Fibroblast of peridontal ligament (primary cell): Measurements from ENCODE around the gene SLC13A2.

ENCODE experiments used
- DNase-seq: peaks from one replicate; pipeline ENCODE4 v3.0.0-alpha.2; 2010; ENCODE audit errors: extremely low read depth

Gene SLC13A2

DNA sequence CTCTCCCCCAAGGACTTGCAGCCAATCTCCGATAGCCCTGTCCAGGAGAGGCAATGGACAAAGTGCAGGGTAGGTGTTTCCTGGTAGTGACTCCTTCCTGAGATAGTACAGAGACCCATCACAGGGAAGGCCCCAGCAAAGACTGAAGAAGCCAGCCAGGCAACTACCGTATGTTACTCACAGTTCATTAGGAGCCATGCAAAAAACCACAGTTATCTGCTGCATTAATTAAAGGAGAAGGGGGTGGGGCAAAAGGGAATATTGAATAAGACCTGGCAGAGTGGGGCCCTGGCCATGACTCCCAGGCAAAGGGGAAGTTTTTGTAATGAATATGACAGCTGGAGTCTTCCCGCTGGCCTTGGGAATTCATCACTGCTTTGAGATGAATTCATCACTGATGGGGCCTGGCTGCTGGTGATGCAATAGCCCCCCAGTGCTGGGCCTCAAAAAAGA, 2.5 kb upstream of the SLC13A2 start:
- no peak for DNase-seq

DNA sequence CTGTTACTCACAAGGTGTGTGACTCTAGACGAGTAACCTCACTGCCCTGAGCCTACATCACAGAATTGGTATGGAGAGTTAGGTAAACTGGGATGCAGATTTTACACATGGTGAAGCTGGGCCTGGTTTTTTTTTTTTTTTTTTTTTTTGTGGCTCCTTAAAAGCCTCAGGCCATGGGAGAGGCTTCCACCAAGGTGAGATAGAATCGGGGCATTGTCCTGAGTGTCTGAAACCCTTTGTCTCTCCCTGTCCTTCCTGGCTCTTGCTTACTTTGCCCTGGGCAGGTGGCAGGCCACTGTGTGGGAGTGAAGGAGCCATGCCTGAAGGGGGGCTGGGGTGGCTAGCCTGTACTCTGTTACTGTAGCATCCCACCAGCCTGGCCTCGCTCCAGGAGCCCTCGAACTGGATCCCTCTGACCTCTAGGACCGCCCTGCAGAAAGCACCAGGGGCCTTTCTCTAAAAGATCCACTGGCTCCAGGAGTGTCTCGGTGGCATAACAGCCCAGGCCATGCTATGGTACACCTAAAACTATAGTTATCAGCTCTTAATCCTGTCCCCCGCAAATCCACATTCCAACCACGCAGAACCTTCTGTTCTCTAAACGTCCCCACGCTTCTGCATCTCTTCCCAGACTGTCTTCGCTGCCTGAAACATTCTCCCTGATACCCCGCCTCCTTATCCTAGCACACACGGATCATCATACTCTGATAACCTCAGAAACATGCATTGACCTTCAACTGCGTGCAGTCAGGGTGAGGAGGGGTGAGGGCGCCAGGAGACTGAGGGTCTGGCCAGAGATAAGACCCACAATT, 1.7 kb upstream of the SLC13A2 start:
- no peak for DNase-seq

DNA sequence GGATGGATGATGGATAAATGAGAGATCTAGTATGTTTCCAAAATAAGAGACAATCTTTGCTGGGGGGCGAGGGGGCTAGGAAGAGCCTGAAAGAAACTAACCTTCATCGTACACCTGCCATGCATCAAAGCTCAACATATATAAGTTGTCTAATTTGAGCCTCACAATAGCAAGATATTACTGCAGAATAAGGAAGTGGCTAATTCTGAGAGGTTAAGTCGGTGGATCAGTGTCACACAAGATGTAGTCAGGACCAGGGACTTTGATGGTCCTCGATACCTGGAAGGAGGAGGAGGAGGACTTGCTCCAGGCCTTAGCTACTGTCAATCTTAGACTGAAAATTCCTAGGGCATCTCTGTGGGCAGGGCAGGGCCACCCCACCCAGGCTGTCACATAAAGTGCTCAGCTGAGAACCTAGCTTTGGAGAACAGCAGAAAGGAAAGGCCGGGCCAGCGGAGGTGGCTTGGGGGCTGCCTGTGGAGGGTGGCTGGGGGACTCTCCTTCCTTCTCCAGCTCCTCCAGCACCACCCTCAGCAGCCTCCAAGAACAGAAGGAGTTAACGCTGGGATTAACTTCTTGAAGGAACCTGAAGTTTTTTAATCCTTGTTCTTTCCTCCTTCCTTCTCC, 460 bp upstream of the SLC13A2 start:
- no peak for DNase-seq

DNA sequence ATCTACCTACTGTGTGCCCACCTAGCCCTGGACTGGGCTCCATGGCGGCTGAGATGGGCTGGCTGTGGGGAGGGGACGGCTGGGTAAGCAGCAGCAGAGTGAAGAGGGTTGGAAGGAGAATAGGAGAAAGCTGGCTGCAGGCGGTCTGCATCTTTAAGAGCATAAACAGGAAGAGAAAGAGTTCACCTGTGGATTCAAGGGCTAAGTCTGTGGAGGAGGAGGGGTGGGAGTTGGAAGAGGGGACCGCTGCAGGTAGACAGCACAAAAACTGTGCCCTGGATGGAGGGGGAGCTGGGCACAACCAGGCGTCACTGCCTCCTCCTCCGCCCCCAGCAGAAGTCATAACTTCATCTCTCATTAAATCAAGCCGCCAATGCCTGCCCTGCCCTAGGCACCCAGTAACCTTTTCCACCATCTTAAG, 677 bp downstream of the SLC13A2 start:
- DNase-seq, result no peak

DNA sequence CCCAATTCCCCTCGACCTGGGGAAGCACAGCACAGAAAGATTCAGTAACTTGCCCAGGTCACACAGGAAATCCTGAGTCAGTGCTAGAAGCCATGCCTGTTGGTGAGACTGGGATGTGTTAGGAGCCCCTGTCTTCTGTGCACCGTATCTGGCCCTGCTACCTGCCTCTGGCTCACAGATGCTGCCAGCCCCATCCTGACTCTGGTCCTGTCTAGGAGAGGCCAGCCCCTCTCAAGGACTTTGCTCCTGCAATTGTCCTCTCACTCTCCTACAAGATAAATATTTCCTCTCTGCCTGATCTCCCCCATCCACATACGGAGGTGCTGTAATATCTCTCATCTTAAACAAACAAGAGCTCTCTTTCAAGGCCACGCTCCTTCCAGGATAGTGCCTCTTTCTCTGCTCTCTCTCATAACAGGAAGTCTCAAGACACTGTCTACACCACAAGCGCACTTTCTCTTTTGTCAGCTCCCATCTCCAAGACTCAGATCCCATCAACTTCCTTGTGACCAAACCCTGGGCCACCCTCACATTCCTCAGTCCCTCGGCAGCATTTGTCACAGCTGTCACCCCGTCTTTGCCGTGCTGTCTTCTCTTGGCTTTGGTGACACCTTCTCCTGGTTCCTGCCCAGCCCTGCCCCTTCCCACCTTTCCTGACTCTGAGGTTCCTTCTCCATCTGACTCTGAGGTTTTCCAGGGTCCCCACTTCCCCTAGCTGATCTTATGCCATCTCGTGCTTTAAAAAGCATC, 1.9 kb downstream of the SLC13A2 start:
- DNase-seq, result no peak

DNA sequence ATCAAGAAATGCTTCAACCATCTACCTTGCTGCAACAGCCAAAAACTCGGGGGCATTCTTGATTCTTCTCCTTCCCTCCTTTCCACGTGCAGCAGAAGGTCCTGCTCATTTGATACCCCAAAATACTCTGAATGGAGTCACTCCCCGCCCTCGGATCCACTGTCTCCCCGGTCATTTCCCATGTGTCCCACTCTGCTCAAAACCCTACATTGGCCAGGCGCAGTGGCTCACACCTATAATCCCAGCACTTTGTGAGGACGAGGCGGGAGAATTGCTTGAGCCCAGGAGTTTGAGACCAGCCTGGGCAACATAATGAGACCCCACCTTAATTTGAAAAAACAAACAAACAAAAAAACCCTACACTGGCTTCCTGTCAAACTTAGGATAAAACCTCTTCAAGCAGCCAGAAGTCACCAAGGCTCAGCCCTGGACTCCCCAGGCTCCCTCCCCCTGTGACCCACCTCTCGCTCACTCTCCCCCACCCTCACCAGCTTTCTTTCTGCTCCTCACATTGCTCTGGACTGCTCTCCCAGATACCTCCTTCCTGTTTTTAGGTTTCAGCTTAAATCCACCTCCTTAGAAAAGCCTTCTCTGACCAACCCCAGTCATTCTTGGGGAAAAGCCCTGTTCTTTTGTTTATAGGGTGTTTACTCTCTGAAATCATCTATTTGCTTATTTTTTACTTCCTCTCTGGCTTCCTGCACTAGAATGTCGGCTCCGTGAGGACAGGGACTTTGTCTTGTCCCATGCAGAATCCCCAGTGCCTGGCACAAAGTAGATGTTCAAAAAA, 2.8 kb downstream of the SLC13A2 start:
- no peak for DNase-seq

DNA sequence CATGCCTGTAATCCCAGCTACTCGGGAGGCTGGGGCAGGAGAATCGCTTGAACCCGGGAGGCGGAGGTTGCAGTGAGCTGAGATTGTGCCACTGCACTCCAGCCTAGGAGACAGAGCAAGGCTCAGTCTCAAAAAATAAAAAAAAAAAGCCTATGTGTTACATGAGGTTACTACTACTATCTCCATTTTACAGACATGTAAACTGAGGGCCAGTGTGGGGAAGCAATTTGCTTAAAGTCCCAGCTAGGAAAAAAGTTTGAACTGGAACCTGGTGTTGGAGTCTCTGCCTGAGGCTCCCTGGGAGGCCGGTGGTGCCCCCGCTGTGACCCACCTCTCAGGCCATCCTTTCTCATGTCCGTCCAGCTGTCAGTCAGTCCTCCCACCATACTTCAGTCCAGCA, 4.5 kb downstream of the SLC13A2 start:
- DNase-seq, result no peak

DNA sequence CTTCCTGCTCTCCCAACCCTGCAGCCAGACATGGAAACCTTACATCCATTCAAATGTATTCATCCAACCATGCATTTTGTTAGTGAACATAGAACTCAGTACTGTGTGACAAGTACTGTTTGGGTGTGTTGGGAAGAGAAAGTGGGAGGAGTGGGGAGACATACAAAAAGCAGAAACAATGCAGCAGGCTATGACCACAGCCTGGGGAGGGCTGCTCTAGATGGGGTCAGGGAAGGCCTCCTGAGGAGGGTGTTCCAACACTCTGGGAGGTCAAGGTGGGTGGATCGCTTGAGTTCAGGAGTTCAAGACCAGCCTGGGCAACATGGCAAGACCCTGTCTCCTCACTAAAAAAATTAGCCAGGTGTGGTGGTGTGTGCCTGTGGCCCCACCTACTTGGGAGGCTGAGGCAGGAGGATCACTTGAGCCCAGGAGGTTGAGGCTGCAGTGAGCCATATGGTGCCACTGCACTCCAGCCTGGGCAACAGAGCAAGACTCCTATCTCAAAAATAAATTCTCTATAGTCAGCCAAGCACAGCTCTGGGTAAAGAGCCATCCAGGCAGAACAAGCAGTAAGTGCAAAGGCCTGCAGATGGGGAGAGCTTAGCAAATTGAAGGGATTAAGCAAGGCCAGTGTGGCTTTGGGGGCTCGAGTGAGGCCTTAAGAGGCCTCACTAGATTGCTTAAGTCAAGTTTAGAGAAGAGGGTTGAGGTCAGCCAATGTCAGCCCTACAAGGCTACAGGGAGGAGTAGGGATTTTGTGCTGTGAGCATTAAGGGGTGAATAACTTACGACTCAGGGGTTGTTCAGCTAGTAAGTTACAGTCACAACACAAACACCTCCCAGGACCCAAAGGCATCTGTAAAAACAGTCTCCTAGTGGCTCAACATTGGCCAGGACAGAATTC, 5.5 kb downstream of the SLC13A2 start:
- peak; percentile 32 for DNase-seq

DNA sequence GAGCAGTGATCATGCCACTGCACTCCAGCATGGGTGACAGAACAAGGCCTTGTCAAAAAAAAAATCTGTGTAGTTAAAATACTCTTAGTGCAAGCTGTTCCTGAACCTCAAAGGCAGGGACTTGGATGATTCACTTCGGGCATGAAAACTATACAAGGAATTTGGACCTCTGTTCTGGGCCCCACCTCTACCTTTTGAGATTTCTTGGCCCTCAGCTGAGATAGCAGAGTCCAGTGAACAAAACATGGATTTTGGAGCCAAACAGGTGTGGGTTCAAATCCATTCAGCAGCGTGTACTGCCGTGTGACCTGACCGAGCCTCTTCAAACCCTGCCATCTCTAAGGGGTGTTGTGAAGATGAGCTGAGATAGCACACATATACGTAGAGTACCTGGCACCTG, 6.8 kb downstream of the SLC13A2 start:
- no peak for DNase-seq

DNA sequence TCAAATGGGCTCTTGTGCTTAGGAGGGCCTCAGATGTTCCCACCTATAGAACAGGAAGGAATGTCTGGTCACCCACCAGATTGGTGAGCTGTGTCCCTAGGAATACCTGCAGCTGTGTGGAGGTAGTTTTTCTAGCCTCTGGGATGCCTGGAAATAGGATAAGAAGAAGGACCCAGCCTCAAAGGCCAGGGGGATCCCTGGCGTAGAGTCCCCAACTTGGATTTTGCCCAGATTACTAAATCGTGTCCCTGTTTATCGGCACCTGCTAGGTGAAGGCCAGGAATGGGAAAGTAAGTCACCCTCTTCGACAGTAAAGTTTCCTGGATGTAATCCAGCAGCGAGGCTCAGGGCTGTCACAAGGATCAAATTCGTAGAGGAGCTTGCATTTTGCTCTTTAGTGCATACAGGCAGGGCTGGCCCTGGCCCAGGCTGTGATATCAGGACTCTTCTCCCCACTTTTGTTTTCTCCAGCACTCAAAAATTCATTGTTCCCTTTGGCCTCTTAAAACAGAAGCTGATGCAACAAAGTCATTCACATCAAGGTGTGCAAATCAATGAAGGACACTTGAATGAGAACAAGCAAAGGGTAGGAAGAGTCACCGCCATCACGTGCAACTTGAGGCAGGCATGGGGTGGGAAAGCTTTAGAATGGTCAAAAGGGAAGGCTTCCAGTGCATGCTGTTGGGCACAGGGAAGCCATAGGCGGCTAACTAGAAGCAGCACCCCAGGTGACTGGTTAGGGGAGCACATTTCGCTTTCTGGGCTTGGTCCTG, 7.5 kb downstream of the SLC13A2 start:
- DNase-seq, result no peak

DNA sequence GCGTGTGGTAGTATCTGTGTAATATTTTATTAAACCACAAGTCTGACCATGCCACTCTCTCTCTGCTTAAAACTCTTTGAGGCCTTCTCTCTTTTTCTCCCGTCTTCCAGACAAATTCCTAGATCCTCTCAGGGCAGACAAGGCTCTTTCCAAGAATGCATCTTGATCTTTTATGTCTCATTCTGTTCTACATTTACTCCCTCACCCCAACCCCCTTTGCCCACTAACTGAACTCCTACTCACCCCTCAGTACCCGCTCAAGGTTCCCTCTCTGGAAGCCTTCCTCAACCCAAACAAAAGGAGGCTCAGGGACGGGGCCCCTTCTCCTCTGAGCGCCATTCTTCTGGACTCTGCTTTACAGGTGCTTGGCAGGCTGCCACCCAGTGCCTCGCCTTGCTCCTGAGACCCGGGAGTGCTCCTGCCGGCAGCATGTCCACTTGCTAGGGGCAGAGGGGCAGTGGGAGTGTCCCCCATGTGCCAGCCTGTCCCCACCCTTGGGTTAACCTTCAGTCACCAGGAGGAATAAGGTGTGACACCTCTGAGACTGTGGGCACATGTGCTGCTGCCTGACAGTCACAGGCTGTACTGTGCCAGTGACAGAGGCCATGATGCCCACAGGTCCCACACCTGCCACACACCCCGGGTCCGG, 9.2 kb downstream of the SLC13A2 start:
- DNase-seq, result no peak

DNA sequence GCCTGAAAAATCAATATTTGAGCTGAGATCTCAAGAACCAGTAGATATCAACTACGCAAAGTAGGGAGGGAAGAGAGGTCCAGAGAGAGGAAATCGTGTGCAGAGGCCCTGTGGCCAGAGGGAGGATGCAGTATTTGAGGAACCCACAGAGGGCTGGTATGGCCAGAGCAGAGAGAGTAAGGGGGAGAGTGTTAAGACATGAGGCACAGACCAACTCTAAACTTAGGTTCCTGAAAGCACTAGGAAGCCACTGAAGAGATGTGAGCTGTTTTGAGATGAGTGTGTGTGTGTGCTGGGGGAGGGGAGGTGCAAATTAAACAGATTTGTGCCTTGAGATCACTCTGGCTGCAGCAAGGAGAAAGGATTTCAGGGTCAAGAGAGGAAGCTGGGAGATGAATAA, 10.9 kb downstream of the SLC13A2 start:
- no peak for DNase-seq

DNA sequence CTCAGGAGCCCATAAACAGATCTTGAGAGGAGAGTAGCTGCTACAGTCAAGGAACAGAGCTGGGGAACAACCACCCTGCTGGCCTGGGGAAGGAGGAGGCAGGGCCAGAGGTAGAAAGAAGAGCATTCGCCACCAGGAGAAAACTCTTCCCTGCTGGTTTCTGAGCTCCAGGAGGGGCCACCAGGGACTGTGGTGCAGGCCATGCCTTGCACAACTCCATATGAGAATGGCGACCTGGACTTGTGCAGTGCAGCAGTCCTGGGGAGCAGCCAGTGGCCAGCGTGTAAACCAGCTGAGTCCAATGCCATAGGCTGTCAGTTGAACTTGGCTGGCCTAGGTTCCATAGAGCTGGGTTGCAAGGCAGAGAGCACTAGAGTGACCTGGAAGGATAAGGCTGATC, 11.6 kb downstream of the SLC13A2 start:
- no peak for DNase-seq

DNA sequence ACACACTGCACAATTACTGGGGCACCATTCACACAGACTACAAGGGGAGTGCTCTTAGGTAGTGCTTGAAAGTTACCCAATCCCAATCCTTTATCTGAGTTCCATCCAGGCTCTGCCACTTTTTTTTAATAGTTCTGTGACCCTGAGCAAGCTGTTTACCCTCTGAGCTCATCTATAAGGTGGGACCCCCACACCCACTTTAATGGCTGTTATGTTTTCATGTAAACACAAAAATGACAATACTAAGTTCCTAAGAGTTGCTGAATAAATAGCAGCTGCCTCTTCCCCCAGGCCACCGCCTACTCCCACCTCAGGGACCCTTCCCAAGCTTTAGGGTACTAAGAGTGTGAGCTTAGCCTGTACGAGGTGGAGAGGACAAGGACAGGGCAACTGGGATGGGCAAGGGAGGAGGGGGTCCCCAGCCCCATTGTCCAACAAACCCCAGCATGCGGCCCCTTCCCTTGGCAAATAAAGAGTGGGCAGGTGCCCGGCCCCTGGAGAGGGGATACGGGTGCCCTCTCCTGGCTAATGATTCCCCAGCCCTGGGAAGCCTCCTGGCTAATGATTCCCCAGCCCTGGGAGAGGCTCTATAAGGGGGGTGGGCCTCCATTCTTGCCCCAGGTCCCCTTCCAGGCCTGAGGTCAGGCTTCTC, 14.6 kb downstream of the SLC13A2 start:
- DNase-seq, result no peak

DNA sequence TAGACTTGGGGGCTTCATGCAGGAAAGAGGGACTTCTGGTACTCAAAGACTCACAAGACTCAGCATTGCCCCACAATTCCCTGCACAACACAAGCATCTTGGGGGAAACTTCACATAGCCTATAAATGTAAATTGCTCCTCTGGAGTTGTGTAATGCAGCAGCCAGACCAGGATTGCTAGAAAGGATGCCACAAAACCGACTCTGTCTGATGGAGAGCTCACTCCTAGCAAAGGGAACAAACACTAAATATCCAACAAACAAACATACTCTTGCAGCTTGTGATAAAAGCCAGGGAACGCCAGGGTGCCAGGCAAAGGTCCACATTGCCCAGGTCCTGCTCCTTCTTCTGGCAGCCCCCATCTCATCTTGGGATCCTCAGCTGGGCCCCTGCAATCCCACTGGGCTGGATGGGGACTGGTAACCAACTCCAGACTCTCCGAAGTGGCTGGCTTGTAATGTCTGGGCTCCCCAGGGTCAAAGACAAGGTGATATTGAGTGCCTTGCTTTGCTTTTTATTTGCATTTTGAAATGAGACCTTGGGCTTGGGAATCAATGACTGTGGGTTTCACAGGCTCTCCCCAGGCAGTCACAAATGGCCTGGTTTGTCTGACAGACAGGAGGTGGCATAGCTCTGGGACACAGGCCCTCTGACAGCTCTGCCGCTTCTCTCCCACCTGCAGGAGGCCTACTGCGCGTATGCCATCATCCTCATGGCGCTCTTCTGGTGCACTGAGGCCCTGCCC, 15.3 kb downstream of the SLC13A2 start:
- no peak for DNase-seq

DNA sequence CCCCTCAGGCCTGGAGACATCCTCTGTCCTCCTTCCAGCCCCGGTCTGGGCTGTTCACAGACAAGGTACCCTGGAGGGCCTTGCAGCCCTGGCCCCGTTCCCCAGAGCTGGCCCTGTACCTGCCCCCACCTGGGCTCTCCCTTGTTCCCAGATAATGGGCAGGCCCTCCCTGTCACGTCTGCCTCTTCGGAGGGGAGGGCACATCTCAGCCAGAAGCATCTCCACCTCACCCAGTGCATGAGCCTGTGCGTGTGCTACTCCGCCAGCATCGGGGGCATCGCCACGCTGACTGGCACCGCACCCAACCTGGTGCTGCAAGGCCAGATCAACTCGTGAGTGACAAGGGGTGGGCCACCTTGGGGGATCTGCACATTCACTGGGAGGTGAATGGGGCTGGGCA, 17.8 kb downstream of the SLC13A2 start:
- DNase-seq, result no peak

DNA sequence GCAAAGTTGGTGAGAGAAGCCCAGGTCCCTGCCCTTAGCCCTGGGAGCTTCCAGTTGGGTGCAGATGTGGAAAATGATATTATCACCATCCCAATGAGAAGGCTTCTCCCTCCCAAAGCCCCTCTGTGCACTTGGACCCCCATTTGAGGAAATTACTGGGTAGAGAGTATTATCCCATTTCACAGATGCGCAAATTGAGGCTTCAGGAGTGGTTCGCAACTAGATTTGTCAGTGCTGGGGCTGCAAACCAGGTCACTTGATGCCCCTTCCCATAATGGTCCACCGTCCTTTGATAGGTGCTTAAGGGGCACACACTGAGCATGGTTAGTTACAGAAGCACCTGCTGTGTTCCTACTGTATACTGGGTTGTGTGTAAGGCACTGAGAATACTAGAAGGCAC, 18.4 kb downstream of the SLC13A2 start:
- DNase-seq, result no peak
